Endothelial cell of umbilical vein (primary cell): ENCODE measurements around the gene SHISA3. TPM values are rescaled to one million over a fixed set of nuclear protein-coding genes. Genes with fewer than 3 reads are reported as not detected.

Source experiments
- BruUV-seq: library from RNA; stranded (reverse); fragments of 400-500 nt; replicated peaks from 2 replicates; lab custom pipeline; 2021; lab: Mats Ljungman, UMichigan
- CTCF ChIA-PET: fragments of 300-600, 350-600 bp; sonication (Branson Sonifier 250); formaldehyde crosslinking; loops from one replicate; lab custom pipeline; 2021; ENCODE audit warnings: antibody characterized with exemption, inconsistent platforms; lab: Charles Lee
- POLR2A ChIA-PET: fragments of 300-600, 350-600 bp; sonication (Branson Sonifier 250); formaldehyde crosslinking; loops from one replicate; lab custom pipeline; 2021; ENCODE audit warnings: antibody characterized with exemption, inconsistent platforms; lab: Charles Lee
- DNase-seq: peaks from one replicate; pipeline ENCODE4 v3.0.0-alpha.2; 2011; ENCODE audit warnings: low read depth, low spot score
- FAIRE-seq: peaks from 2 replicates; lab custom pipeline; 2011; peaks lifted over from hg19 to GRCh38; lab: Jason Lieb, UNC
- H2AFZ ChIP-seq: 2 replicates; pipeline ENCODE4 v1.6.0; 2012; ENCODE audit warnings: low read depth, low read length, control low read depth, inconsistent platforms
- H3K27ac ChIP-seq: 2 replicates; pipeline ENCODE4 v1.5.1; 2011; ENCODE audit warnings: low read depth, mild to moderate bottlenecking, control low read depth, low read length, moderate library complexity; ENCODE audit not compliant: insufficient read depth
- H3K27me3 ChIP-seq, 2 experiments: 2 replicates each; pipeline versions ENCODE4 v1.6.0 to v1.6.1; 2011; ENCODE audit warnings: low read length in 2 of 2, mixed read lengths in 1 of 2; ENCODE audit not compliant: control insufficient read depth in 2 of 2, insufficient read depth in 2 of 2
- H3K36me3 ChIP-seq, 2 experiments: 2 replicates in 1 of 2; 3 replicates in 1 of 2; pipeline ENCODE4 v1.5.1; 2011; ENCODE audit warnings: low read length in 2 of 2, mild to moderate bottlenecking in 1 of 2, moderate library complexity in 1 of 2; ENCODE audit not compliant: control insufficient read depth in 2 of 2, insufficient read depth in 2 of 2; ENCODE audit errors: extremely low read depth in 1 of 2
- H3K4me1 ChIP-seq: 3 replicates; pipeline ENCODE4 v1.5.1; 2011; ENCODE audit warnings: mild to moderate bottlenecking, low read length; ENCODE audit not compliant: control insufficient read depth, insufficient read depth; ENCODE audit errors: extremely low read depth
- H3K4me2 ChIP-seq: 2 replicates; pipeline ENCODE4 v1.6.1; 2011; ENCODE audit warnings: low read length, control low read depth, mixed read lengths; ENCODE audit not compliant: insufficient read depth
- H3K4me3 ChIP-seq, 3 experiments: fragments of 200-600 bp in 1 of 3; sonication (generic), shearing (Covaris generic) in 1 of 3; replicated peaks in 1 of 3; 2 replicates each; pipeline ENCODE4 v1.5.1; 2011 to 2016; ENCODE audit warnings: control low read depth in 3 of 3, low read length in 3 of 3, mild to moderate bottlenecking in 2 of 3, inconsistent platforms in 1 of 3, low read depth in 1 of 3, moderate library complexity in 1 of 3; ENCODE audit not compliant: insufficient read depth in 1 of 3
- H3K79me2 ChIP-seq: 2 replicates; pipeline ENCODE4 v1.6.0; 2012; ENCODE audit warnings: low read length, inconsistent platforms; ENCODE audit not compliant: control insufficient read depth, insufficient read depth
- H3K9ac ChIP-seq: replicated peaks from 2 replicates; pipeline ENCODE3; 2011; ENCODE audit warnings: low read length, control low read depth; ENCODE audit not compliant: insufficient read depth; ENCODE audit errors: extremely low read depth
- H3K9me1 ChIP-seq: replicated peaks from 3 replicates; pipeline ENCODE4 v1.6.0; 2011; ENCODE audit warnings: mild to moderate bottlenecking, low read length; ENCODE audit not compliant: control insufficient read depth, insufficient read depth; ENCODE audit errors: extremely low read depth
- H3K9me3 ChIP-seq: replicated peaks from 2 replicates; pipeline ENCODE4 v1.5.1; 2012; ENCODE audit warnings: low read length, inconsistent platforms; ENCODE audit not compliant: control insufficient read depth, insufficient read depth
- H4K20me1 ChIP-seq: replicated peaks from 2 replicates; pipeline ENCODE3; 2011; ENCODE audit warnings: mild to moderate bottlenecking, low read length; ENCODE audit not compliant: control insufficient read depth, insufficient read depth; ENCODE audit errors: extremely low read depth
- EZH2 ChIP-seq: IDR thresholded peaks from 2 replicates; pipeline ENCODE4 v1.6.1; 2012; ENCODE audit warnings: borderline replicate concordance, low read depth, mild to moderate bottlenecking, moderate library complexity, low read length, inconsistent platforms; ENCODE audit not compliant: severe bottlenecking
- FOS ChIP-seq: IDR thresholded peaks from 2 replicates; pipeline ENCODE4 v1.6.1; 2011; ENCODE audit warnings: mild to moderate bottlenecking, low read length, moderate library complexity, borderline replicate concordance; ENCODE audit not compliant: insufficient read depth
- GATA2 ChIP-seq: IDR thresholded peaks from 2 replicates; pipeline ENCODE4 v1.7.0; 2011; ENCODE audit warnings: low read depth, mild to moderate bottlenecking, moderate library complexity, mixed read lengths, low read length; ENCODE audit not compliant: insufficient read length, insufficient read depth
- JUN ChIP-seq: IDR thresholded peaks from 2 replicates; pipeline ENCODE4 v1.6.1; 2011; ENCODE audit warnings: borderline replicate concordance, low read depth; ENCODE audit not compliant: insufficient read length, insufficient read depth
- MAX ChIP-seq: IDR thresholded peaks from 2 replicates; pipeline ENCODE4 v1.6.1; 2011; ENCODE audit not compliant: insufficient read depth, insufficient read length
- MYC ChIP-seq: IDR thresholded peaks from one replicate; pipeline ENCODE4 v1.6.1; 2011; ENCODE audit warnings: mild to moderate bottlenecking, low read depth, low read length
- POLR2A ChIP-seq: IDR thresholded peaks from 2 replicates; pipeline ENCODE4 v1.6.1; 2012; ENCODE audit warnings: low read depth, mild to moderate bottlenecking, control low read depth, low read length
- POLR2AphosphoS5 ChIP-seq: IDR thresholded peaks from 2 replicates; pipeline ENCODE4 v1.6.1; 2012; ENCODE audit warnings: low read depth, mild to moderate bottlenecking, control low read depth, low read length, moderate library complexity; ENCODE audit not compliant: insufficient read depth
- dilution Hi-C: fragments of 300-500 bp; cut with MboI; formaldehyde crosslinking; loops from one replicate; pipeline ENCODE4 v1.15.0; 2019; ENCODE audit warnings: low sequenced_read_pairs; ENCODE audit not compliant: extremely low pct_ligation_motif_present
- intact Hi-C: fragments of 100-400 bp; cut with micrococcal nuclease; formaldehyde crosslinking; loops from one replicate; pipeline ENCODE4 v1.10.0; 2022
- polyA plus RNA-seq, 4 experiments: library from polyadenylated mRNA; depleted of rRNA in 3 of 4; stranded (reverse) in 3 of 4; unstranded in 1 of 4; fragments of >200 nt; gene quantifications; 2 replicates each; pipeline versions ENCODE4 v1.2.1 to v1.2.3, GENCODE V29; 2011 to 2012; ENCODE audit warnings: missing spikeins in 1 of 4
- total RNA-seq: library from RNA; stranded (reverse); gene quantifications from 2 replicates; pipeline ENCODE4 v1.2.3, GENCODE V29; 2021
- TF ChIP-seq, protein P1 (sequence below), 2 donors: IDR thresholded peaks; 1 replicate in 1 of 2; 2 replicates in 1 of 2; pipeline ENCODE4 v1.5.1; 2011; ENCODE audit warnings: low read length in 2 of 2, mild to moderate bottlenecking in 2 of 2, moderate library complexity in 2 of 2, control low read depth in 1 of 2, inconsistent platforms in 1 of 2, low read depth in 1 of 2; ENCODE audit not compliant: insufficient read depth in 1 of 2; ENCODE audit errors: extremely low read depth in 1 of 2

Gene SHISA3
- total and polyA plus RNA-seq, 2 donors (not counting 3 experiments of a cell fraction or from before 2014, with no cell fraction given): 12.0 to 16.6 TPM

DNA sequence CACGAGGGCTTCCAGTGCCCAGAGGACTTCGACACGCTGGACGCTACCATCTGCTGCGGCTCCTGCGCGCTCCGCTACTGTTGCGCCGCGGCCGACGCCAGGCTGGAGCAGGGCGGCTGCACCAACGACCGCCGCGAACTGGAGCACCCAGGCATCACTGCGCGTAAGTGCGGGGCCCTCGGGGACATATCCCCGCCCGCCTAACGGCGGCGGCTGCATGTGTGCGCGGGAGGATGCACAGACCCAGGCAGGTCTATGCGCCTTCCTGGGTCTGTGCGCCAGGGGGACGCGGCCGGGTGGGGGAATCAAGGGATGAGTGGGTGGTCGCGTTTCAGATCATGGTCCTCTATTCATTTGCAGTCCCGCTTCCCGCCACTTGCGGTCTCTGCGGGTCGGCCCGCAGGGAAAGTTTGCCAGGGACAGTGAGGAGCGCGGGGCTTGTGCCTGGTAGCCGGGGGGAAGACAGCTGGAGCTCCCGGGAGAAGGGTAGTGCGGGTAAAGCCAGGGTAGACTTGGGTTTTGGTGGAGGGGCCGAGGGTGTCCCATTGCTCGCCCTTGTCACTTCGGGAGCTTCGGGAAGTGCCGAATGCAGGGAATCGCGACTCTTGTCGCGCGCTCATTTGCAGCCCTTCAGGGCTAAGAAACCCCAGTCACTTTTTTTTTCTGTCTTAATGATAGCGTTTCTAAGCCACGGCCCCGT lies 1.0 kb downstream of the SHISA3 start:
- CTCF ChIA-PET: interaction anchor here (0.6 to 7.0 kb wide), 7 partner anchors 9 to 121 kb away, joined by 3 to 54 read pairs (median 9); no protein-coding TSS in a partner anchor
- Histone ChIP-seq H3K9ac (peak overlapping the region; percentile 62), H3K9me1 (no peaks in the 10 kb centered on the region), H2AFZ (peak overlapping the region; percentile 97), H3K79me2 (peaks cover 6% of the 10 kb centered on the region), H3K4me1 (peaks cover 14% of the 10 kb centered on the region), H4K20me1 (no peaks in the 10 kb centered on the region), H3K36me3 (no peaks in the 10 kb centered on the region), H3K27me3 (no peaks in the 10 kb centered on the region), H3K4me3 (peak overlapping the region; percentile 55 to 78 (median 75)), H3K9me3 (no peaks in the 10 kb centered on the region), H3K4me2 (peak overlapping the region; percentile 74), H3K27ac (no peak overlapping the region)
- TF ChIP-seq, protein P1, sequence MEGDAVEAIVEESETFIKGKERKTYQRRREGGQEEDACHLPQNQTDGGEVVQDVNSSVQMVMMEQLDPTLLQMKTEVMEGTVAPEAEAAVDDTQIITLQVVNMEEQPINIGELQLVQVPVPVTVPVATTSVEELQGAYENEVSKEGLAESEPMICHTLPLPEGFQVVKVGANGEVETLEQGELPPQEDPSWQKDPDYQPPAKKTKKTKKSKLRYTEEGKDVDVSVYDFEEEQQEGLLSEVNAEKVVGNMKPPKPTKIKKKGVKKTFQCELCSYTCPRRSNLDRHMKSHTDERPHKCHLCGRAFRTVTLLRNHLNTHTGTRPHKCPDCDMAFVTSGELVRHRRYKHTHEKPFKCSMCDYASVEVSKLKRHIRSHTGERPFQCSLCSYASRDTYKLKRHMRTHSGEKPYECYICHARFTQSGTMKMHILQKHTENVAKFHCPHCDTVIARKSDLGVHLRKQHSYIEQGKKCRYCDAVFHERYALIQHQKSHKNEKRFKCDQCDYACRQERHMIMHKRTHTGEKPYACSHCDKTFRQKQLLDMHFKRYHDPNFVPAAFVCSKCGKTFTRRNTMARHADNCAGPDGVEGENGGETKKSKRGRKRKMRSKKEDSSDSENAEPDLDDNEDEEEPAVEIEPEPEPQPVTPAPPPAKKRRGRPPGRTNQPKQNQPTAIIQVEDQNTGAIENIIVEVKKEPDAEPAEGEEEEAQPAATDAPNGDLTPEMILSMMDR (IDR thresholded peaks at IDR 0.05; ENCODE audit: extremely low read depth in 1 of 2, insufficient read depth in 1 of 2, low read depth in 1 of 2, low read length in 2 of 2): peak in 1 of 2 donors; percentile 35
- no peak for TF ChIP-seq FOS
- dilution Hi-C loops (no loop called here), intact Hi-C loops (loop anchor here (1.0 to 5.0 kb wide), 2 partner anchors 14 to 259 kb away; partner anchors contain the start of gene ATP8A1)
- DNase-seq (peak; percentile 56), FAIRE-seq (peak; percentile 21)
- no TSS peak for BruUV-seq
- POLR2A ChIA-PET: no interaction called here

DNA sequence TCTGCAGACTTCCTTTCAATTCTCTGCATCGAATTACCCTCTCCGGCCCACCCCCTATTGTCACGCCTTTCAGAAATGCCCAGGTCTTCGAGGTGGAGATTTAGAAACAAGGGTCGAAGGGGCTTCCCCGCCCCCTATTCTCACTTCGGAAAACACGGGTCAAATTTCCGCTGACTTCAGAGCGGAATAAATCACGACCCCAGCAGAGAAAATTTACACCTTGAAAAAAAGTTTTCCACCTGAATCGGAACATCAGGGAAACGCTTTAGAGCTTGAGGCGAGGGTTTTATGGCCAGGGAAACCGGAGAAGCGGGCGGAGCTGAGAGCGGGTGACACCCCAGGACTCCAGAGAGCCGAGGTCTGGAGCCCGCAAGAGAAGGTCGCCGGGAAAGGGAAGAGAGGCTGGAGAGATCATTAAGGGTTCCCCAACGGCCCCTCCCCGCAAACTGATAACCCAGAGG lies 1.6 kb downstream of the SHISA3 start:
- Histone ChIP-seq H4K20me1 (no peaks in the 10 kb centered on the region), H3K27ac (no peak overlapping the region), H3K9me1 (no peaks in the 10 kb centered on the region), H3K27me3 (no peaks in the 10 kb centered on the region), H3K4me1 (peaks cover 14% of the 10 kb centered on the region), H2AFZ (peak overlapping the region; percentile 97), H3K4me2 (peak overlapping the region; percentile 74), H3K4me3 (peak overlapping the region; percentile 55 to 78 (median 75)), H3K9me3 (no peaks in the 10 kb centered on the region), H3K36me3 (no peaks in the 10 kb centered on the region), H3K9ac (peak overlapping the region; percentile 33), H3K79me2 (peaks cover 6% of the 10 kb centered on the region)
- POLR2A ChIA-PET: no interaction called here
- CTCF ChIA-PET: interaction anchor here (0.6 to 7.0 kb wide), 6 partner anchors 9 to 121 kb away, joined by 3 to 54 read pairs (median 7); no protein-coding TSS in a partner anchor
- no peak for TF ChIP-seq MAX
- TF ChIP-seq MYC: no peak
- no peak for TF ChIP-seq POLR2A
- no peak for TF ChIP-seq FOS
- no peak for TF ChIP-seq JUN
- no peak for TF ChIP-seq GATA2
- no peak for TF ChIP-seq EZH2
- TF ChIP-seq POLR2AphosphoS5: no peak
- TF ChIP-seq, protein P1 (IDR thresholded peaks at IDR 0.05; ENCODE audit: extremely low read depth in 1 of 2, insufficient read depth in 1 of 2, low read depth in 1 of 2, low read length in 2 of 2): no peak
- DNase-seq: peak; percentile 24
- intact Hi-C loops (loop anchor here (1.0 to 5.0 kb wide), 3 partner anchors 13 to 258 kb away; partner anchors contain the start of gene ATP8A1), dilution Hi-C loops (no loop called here)
- BruUV-seq: TSS peak; percentile 4
- FAIRE-seq: peak; percentile 71
